ENCODE data around the gene LRG1. TPM values are rescaled to one million over a fixed set of nuclear protein-coding genes. Genes with fewer than 3 reads are reported as not detected.

LRG1 gene
- total and polyA plus RNA-seq, 2 experiments from 2014 or later, result 0.21 to 0.45 TPM

DNA sequence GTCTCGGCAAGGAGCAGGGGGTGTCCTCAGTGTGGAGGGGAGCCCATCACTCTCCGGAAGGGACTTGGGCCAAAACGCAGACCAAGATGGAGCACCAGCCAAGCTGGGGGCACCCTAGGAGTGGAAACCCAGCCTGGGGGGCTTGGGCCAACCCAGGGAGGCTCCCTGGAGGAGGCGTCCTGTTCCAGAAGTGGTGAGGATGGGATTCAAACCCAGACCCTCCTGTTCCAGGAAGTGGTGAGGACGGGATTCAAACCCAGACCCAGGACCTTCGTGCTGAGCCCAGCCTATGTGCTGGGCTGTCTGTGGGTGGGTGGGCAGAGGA is 20.7 kb downstream of the LRG1 start:
- Mint-ChIP-seq H3K27me3 (ENCODE audit: insufficient read depth, low read depth, poor library complexity) (peaks cover 36% of the 10 kb centered on the region), H3K9me3 (peaks cover 3% of the 10 kb centered on the region; the same call in 2 of the 3 replicates), H3K36me3 (ENCODE audit: low read depth) (peaks cover 2% of the 10 kb centered on the region; the same call in 1 of the 3 replicates), H3K4me3 (no peak overlapping the region), H3K4me1 (peaks cover 4% of the 10 kb centered on the region), H3K27ac (no peak overlapping the region)
- no peak for ATAC-seq
- Histone ChIP-seq H3K27me3 (ENCODE audit: insufficient read depth) (peaks cover 25% of the 10 kb centered on the region; the same call in 1 of the 2 replicates), H3K36me3 (ENCODE audit: insufficient read depth) (no peaks in the 10 kb centered on the region), H3K4me1 (ENCODE audit: insufficient read depth) (no peaks in the 10 kb centered on the region), H3K4me2 (no peak overlapping the region), H3K4me3 (no peak overlapping the region), H2AFZ (peak overlapping the region; percentile 74; the same call in 1 of the 2 replicates), H3K79me2 (replicated peaks; ENCODE audit: insufficient read depth) (no peaks in the 10 kb centered on the region), H3K27ac (ENCODE audit: low read depth) (no peak overlapping the region), H3K9me2 (ENCODE audit: insufficient read depth) (no peaks in the 10 kb centered on the region), H4K20me1 (replicated peaks; ENCODE audit: insufficient read depth) (no peaks in the 10 kb centered on the region; the same call in 1 of the 2 replicates), H3F3A (replicated peaks; ENCODE audit: low read depth) (no peaks in the 10 kb centered on the region)
- TF ChIP-seq NANOG (IDR thresholded peaks at IDR 0.05; ENCODE audit: borderline replicate concordance) (no peak), CREB1 (CRISPR knock-in tag; IDR thresholded peaks at IDR 0.05; ENCODE audit: low read depth) (no peak), POLR2AphosphoS5 (IDR thresholded peaks at IDR 0.05; ENCODE audit: low read depth) (no peak), JUNB (IDR thresholded peaks at IDR 0.05; ENCODE audit: unreplicated experiment) (no peak), EZH2phosphoT487 (IDR thresholded peaks at IDR 0.05; ENCODE audit: unreplicated experiment) (no peak), EZH2 (IDR thresholded peaks at IDR 0.05; ENCODE audit: low read depth, unreplicated experiment) (no peak), ZNF331 (CRISPR knock-in tag; IDR thresholded peaks at IDR 0.05; ENCODE audit: low read depth) (no peak)
- TF ChIP-seq, protein P1, sequence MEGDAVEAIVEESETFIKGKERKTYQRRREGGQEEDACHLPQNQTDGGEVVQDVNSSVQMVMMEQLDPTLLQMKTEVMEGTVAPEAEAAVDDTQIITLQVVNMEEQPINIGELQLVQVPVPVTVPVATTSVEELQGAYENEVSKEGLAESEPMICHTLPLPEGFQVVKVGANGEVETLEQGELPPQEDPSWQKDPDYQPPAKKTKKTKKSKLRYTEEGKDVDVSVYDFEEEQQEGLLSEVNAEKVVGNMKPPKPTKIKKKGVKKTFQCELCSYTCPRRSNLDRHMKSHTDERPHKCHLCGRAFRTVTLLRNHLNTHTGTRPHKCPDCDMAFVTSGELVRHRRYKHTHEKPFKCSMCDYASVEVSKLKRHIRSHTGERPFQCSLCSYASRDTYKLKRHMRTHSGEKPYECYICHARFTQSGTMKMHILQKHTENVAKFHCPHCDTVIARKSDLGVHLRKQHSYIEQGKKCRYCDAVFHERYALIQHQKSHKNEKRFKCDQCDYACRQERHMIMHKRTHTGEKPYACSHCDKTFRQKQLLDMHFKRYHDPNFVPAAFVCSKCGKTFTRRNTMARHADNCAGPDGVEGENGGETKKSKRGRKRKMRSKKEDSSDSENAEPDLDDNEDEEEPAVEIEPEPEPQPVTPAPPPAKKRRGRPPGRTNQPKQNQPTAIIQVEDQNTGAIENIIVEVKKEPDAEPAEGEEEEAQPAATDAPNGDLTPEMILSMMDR (conservative IDR thresholded peaks at IDR 0.05; ENCODE audit: low read depth in 2 of 2), result no peak
- DNase-seq (ENCODE audit: low spot score), result no peak

DNA sequence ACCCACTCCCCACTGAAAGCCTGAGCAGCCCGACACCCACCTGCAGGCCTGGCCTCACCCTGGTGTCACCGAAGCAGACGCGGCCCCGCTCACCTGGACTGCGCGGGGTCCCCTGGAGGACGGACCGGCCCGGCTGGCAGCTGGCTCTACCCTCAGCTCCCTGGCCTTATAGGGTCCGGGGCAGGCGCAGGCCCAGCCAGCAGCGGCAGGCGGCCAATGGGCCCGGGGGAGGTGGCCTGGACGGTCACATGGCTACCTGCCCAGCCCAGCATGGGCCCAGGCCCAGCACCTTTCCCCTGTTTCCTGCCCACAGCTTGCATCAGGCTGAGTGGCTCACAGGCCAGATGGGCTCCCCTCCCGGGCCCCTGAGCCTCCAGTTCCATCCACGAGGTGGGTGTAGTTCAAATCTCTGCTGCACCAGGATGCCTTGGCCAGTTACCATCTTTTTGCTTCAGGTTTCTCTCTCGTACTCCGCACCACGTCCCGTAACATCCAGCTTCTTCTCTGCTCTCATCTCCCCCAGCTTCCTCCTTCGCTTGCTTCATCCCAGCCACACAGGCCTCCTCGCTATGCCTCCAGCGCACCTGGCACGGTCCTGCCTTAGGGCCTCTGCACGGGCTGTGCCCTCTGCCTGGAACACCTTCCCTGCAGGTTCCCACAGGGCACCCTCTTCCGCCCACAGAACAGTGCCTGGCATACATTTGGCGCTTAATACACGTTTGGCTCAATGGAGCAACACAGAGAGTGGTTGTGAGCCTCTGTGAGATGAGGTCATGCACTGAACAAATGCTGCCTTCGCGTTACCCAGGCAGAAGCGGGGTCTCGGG is 21.3 kb downstream of the LRG1 start, which contains the start of gene PLIN4:
TSS of gene PLIN4 (minus strand) at position 142 of the 827 bp plus-strand sequence. CDS start 214 bp downstream, outside the sequence.
- H3K36me3 Mint-ChIP-seq (ENCODE audit: low read depth), result peaks cover 2% of the 10 kb centered on the region; the same call in 1 of the 3 replicates
- H3K27me3 Mint-ChIP-seq (ENCODE audit: insufficient read depth, low read depth, poor library complexity), result peaks cover 41% of the 10 kb centered on the region
- H3K4me3 Mint-ChIP-seq, result no peak within 1 kb of the TSS
- Histone ChIP-seq H4K20me1 (replicated peaks; ENCODE audit: insufficient read depth) (no peaks in the 10 kb centered on the region; the same call in 1 of the 2 replicates), H3K27ac (ENCODE audit: low read depth) (no peak within 1 kb of the TSS), H3K9me2 (ENCODE audit: insufficient read depth) (no peaks in the 10 kb centered on the region), H3K79me2 (replicated peaks; ENCODE audit: insufficient read depth) (no peaks in the 10 kb centered on the region), H3K36me3 (ENCODE audit: insufficient read depth) (no peaks in the 10 kb centered on the region), H3K27me3 (ENCODE audit: insufficient read depth) (peaks cover 29% of the 10 kb centered on the region; the same call in 1 of the 2 replicates), H3K4me3 (no peak within 1 kb of the TSS), H3K4me1 (ENCODE audit: insufficient read depth) (no peaks in the 10 kb centered on the region), H2AFZ (peak within 1 kb of the TSS; percentile 74; the same call in 1 of the 2 replicates), H3K4me2 (no peak within 1 kb of the TSS), H3F3A (replicated peaks; ENCODE audit: low read depth) (no peaks in the 10 kb centered on the region)
- H3K27ac Mint-ChIP-seq, result no peak within 1 kb of the TSS
- DNase-seq (ENCODE audit: low spot score), result peak; percentile 53
- peaks cover 3% of the 10 kb centered on the region; the same call in 2 of the 3 replicates for H3K9me3 Mint-ChIP-seq
- peaks cover 4% of the 10 kb centered on the region for H3K4me1 Mint-ChIP-seq
- ATAC-seq, result peak; percentile 66
- TF ChIP-seq, protein P2, sequence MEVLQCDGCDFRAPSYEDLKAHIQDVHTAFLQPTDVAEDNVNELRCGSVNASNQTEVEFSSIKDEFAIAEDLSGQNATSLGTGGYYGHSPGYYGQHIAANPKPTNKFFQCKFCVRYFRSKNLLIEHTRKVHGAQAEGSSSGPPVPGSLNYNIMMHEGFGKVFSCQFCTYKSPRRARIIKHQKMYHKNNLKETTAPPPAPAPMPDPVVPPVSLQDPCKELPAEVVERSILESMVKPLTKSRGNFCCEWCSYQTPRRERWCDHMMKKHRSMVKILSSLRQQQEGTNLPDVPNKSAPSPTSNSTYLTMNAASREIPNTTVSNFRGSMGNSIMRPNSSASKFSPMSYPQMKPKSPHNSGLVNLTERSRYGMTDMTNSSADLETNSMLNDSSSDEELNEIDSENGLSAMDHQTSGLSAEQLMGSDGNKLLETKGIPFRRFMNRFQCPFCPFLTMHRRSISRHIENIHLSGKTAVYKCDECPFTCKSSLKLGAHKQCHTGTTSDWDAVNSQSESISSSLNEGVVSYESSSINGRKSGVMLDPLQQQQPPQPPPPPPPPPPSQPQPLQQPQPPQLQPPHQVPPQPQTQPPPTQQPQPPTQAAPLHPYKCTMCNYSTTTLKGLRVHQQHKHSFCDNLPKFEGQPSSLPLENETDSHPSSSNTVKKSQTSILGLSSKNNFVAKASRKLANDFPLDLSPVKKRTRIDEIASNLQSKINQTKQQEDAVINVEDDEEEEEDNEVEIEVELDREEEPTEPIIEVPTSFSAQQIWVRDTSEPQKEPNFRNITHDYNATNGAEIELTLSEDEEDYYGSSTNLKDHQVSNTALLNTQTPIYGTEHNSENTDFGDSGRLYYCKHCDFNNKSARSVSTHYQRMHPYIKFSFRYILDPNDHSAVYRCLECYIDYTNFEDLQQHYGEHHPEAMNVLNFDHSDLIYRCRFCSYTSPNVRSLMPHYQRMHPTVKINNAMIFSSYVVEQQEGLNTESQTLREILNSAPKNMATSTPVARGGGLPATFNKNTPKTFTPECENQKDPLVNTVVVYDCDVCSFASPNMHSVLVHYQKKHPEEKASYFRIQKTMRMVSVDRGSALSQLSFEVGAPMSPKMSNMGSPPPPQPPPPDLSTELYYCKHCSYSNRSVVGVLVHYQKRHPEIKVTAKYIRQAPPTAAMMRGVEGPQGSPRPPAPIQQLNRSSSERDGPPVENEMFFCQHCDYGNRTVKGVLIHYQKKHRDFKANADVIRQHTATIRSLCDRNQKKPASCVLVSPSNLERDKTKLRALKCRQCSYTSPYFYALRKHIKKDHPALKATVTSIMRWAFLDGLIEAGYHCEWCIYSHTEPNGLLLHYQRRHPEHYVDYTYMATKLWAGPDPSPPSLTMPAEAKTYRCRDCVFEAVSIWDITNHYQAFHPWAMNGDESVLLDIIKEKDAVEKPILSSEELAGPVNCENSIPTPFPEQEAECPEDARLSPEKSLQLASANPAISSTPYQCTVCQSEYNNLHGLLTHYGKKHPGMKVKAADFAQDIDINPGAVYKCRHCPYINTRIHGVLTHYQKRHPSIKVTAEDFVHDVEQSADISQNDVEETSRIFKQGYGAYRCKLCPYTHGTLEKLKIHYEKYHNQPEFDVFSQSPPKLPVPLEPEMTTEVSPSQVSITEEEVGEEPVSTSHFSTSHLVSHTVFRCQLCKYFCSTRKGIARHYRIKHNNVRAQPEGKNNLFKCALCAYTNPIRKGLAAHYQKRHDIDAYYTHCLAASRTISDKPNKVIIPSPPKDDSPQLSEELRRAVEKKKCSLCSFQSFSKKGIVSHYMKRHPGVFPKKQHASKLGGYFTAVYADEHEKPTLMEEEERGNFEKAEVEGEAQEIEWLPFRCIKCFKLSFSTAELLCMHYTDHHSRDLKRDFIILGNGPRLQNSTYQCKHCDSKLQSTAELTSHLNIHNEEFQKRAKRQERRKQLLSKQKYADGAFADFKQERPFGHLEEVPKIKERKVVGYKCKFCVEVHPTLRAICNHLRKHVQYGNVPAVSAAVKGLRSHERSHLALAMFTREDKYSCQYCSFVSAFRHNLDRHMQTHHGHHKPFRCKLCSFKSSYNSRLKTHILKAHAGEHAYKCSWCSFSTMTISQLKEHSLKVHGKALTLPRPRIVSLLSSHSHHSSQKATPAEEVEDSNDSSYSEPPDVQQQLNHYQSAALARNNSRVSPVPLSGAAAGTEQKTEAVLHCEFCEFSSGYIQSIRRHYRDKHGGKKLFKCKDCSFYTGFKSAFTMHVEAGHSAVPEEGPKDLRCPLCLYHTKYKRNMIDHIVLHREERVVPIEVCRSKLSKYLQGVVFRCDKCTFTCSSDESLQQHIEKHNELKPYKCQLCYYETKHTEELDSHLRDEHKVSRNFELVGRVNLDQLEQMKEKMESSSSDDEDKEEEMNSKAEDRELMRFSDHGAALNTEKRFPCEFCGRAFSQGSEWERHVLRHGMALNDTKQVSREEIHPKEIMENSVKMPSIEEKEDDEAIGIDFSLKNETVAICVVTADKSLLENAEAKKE (CRISPR knock-in tag; IDR thresholded peaks at IDR 0.05), result no peak
- TF ChIP-seq EZH2phosphoT487 (IDR thresholded peaks at IDR 0.05; ENCODE audit: unreplicated experiment), result no peak
- no peak for TF ChIP-seq CREB1 (CRISPR knock-in tag; IDR thresholded peaks at IDR 0.05; ENCODE audit: low read depth)
- TF ChIP-seq, protein P1 (conservative IDR thresholded peaks at IDR 0.05; ENCODE audit: low read depth in 2 of 2), result no peak
- TF ChIP-seq JUNB (IDR thresholded peaks at IDR 0.05; ENCODE audit: unreplicated experiment), result no peak
- no peak for TF ChIP-seq STAT1 (IDR thresholded peaks at IDR 0.05; ENCODE audit: unreplicated experiment)

Data from GM23338 (cell line).